SK-N-MC (cell line): ENCODE results near the gene TMEM245.

Experiments used
- DNase-seq: peaks from one replicate; pipeline ENCODE4 v3.0.0-alpha.2; 2011; ENCODE audit warnings: low read depth, low spot score
- H3K27ac ChIP-seq: fragments of 200-600 bp; sonication (generic); 2 replicates; pipeline ENCODE4 v1.5.1; 2016; ENCODE audit warnings: mixed run types
- H3K36me3 ChIP-seq: fragments of 200-600 bp; sonication (generic); 2 replicates; pipeline ENCODE4 v1.6.1; 2017; ENCODE audit warnings: antibody characterized with exemption, low read length, mixed read lengths; ENCODE audit not compliant: insufficient read depth
- H3K4me3 ChIP-seq: fragments of 200-600 bp; sonication (generic); 2 replicates; pipeline ENCODE4 v1.5.1; 2016
- H3K9ac ChIP-seq: fragments of 200-600 bp; sonication (generic); 2 replicates; pipeline ENCODE4 v1.8.0; 2017; ENCODE audit warnings: mixed run types, mixed read lengths; ENCODE audit not compliant: insufficient read length
- H3K9me3 ChIP-seq: fragments of 200-600 bp; sonication (generic); 2 replicates; pipeline ENCODE4 v1.6.1; 2017; ENCODE audit warnings: low read depth, mild to moderate bottlenecking, antibody characterized with exemption, low read length, moderate library complexity, mixed read lengths
- EZH2 ChIP-seq: fragments of 200-600 bp; sonication (generic); IDR thresholded peaks from one replicate; pipeline ENCODE4 v1.6.1; 2017; ENCODE audit warnings: antibody characterized with exemption
- FOXP2 ChIP-seq: optimal IDR thresholded peaks from 2 replicates; pipeline ENCODE3; 2011; ENCODE audit warnings: mild to moderate bottlenecking, moderate library complexity; ENCODE audit not compliant: insufficient read depth; ENCODE audit errors: extremely low read length, control extremely low read depth
- POLR2AphosphoS5 ChIP-seq: IDR thresholded peaks from 2 replicates; pipeline ENCODE4 v1.6.1; 2012; ENCODE audit warnings: mild to moderate bottlenecking, low read depth, low read length, borderline replicate concordance

TMEM245 gene

DNA sequence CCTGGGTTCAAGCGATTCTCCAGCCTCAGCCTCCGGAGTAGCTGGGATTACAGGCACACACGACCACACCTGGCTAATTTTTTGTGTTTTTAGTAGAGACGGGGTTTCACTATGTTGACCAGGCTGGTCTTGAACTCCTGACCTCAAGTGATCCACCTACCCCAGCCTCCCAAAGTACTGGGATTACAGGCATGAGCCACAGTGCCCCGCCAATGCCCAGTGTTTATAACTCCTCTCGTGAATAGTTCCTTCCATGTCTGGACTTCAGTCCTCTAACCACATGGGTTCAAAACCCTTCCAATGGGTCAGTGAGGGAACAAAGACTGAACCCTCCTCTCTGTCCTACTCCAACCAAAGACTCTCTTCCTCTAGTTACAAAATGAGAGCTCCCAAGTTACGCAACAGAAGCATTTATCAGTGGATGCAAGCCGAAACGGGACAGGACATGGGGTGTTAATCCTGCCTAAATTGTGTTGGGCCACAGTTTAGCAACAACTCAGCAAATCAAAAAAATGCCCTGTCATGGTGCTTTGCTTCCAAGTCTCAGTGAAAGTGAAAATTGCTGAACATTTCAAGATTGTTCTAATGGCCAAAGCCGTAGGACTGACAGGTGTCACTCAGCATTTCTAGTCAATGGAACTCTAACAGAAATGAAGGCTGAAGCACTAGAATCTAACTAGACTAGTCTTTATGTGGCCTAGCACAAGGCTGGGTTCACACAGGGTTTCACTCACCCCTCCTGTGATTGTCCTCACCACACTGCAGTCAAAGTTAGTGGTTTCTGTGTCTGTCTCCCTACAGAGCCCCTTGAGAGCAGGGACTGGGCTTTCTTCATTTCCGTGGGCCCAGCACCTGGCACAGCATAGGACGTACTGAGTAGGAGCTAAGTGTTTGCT, 3.2 kb upstream of the TMEM245 start:
- H3K4me3 ChIP-seq: no peak overlapping the region
- DNase-seq: no peak
- no peak overlapping the region for H3K9ac ChIP-seq
- TF ChIP-seq EZH2 (no peak), FOXP2 (no peak), POLR2AphosphoS5 (no peak)
- H3K9me3 ChIP-seq: no peaks in the 10 kb centered on the region
- H3K36me3 ChIP-seq: no peaks in the 10 kb centered on the region
- H3K27ac ChIP-seq: no peak overlapping the region

DNA sequence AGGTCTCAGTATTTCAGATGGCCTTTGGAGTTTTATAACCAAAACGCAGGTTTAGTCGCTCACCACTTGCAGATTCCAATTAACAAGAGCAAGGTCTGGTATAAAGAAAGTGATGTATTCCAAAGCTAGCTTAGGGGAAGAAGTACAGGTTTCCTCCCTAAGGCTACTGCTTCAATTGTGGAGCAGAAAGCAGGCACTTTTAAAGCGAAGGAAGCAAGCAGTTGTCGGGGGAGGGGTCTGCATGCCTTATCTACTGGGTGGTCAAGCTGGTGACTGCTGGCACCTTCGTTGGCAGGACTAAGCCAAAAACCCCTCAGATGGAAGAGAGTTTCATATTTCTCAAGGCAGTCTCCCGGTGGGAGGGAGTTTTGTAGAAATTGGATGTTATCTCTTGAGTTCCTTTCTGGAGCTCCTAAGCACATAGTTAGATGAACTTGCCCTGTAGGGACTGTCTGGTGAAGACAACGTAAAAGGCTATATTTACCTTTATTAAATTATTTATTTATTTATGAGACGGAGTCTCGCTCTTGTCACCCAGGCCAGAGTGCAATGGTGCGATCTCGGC, 1.6 kb upstream of the TMEM245 start:
- Histone ChIP-seq H3K27ac (no peak overlapping the region), H3K9ac (no peak overlapping the region), H3K9me3 (no peaks in the 10 kb centered on the region), H3K36me3 (0 out of 2 replicates have a peak, but pooled peaks cover 5% of the 10 kb centered on the region), H3K4me3 (no peak overlapping the region)
- no peak for TF ChIP-seq EZH2
- TF ChIP-seq FOXP2: no peak
- no peak for TF ChIP-seq POLR2AphosphoS5
- DNase-seq: no peak

DNA sequence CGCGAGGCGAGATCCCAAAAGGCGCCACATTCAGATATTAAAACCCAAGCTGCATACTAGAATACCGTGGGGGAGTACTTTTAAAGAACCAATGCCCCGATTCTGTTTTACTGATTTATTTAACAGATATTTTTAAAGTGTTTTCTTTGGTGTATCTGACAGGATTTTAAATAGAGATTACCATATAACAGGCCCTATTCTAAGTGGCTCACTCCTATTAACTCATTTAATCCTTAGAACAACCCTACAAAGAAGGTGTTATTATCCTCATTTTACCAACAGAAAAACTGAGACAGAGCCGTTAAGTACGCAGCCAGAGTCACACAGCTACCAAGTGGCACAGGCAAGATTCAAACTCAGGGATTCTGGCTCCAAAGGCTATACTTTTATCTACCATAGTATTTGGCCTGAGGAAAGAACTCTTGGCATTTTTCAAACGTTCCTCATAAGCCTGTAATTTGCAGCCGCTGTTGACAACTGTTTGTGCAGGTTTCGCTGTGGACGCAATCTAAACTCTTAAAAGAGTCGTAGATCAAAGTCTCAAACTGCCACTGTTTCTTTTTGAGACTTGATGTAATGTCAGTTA, 550 bp upstream of the TMEM245 start:
- DNase-seq: no peak
- Histone ChIP-seq H3K4me3 (peak overlapping the region; percentile 73), H3K9ac (peak overlapping the region; percentile 86), H3K27ac (peak overlapping the region; percentile 81), H3K36me3 (0 out of 2 replicates have a peak, but pooled peaks cover 5% of the 10 kb centered on the region), H3K9me3 (no peaks in the 10 kb centered on the region)
- no peak for TF ChIP-seq FOXP2
- TF ChIP-seq POLR2AphosphoS5: no peak
- no peak for TF ChIP-seq EZH2

DNA sequence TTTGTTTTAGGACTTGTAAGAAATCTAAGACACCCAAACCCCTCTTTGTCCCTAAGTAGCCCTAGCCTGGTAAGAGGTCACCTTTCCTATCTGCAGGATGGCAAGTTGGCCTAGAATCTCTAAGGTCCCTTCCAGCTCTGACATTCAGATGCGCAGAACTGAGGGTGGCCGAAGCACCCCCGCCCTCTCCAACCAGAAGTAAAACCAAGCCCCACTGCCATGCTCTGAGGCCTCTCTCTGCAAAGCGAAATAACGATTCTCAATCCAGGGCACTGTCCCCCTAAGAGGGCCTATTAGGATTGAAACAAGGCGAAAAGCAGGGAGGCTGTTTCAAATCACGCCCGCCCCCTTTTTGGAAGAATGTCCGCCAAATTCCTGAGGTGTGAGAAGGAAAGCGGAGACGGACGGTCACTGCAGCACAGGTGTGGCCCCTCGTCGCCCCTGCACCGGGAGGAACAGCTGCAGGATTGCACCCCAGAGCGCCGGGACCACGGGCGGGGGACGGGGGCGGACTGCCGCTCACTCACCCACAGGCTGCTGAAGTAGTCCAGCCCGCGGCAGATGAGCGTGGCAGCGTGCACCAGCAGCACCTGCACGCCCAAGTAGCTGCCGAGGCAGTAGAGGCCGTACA, 824 bp downstream of the TMEM245 start:
- no peak for TF ChIP-seq FOXP2
- TF ChIP-seq EZH2: no peak
- no peak for TF ChIP-seq POLR2AphosphoS5
- Histone ChIP-seq H3K9me3 (no peaks in the 10 kb centered on the region), H3K4me3 (peak overlapping the region; percentile 96), H3K9ac (peak overlapping the region; percentile 89), H3K36me3 (0 out of 2 replicates have a peak, but pooled peaks cover 5% of the 10 kb centered on the region), H3K27ac (no peak overlapping the region)
- no peak for DNase-seq

- H3K36me3 ChIP-seq: 0 out of 2 replicates have a peak, but pooled peaks cover 5% of the 10 kb centered on the region
- H3K9me3 ChIP-seq: no peaks in the 10 kb centered on the region
- DNase-seq: no peak
- H3K4me3 ChIP-seq: peak overlapping the region; percentile 96
- no peak for TF ChIP-seq EZH2
- TF ChIP-seq POLR2AphosphoS5: no peak
- TF ChIP-seq FOXP2: no peak
- peak overlapping the region; percentile 89 for H3K9ac ChIP-seq
- no peak overlapping the region for H3K27ac ChIP-seq
These were observed 1.6 kb downstream of the TMEM245 start for GRCh38 chr9:109117856-109118807.

GRCh38 chr9:109115931-109116526, 3.7 kb downstream of the TMEM245 start:
- 0 out of 2 replicates have a peak, but pooled peaks cover 5% of the 10 kb centered on the region for H3K36me3 ChIP-seq
- H3K4me3 ChIP-seq: no peak overlapping the region
- no peaks in the 10 kb centered on the region for H3K9me3 ChIP-seq
- no peak for DNase-seq
- no peak overlapping the region for H3K27ac ChIP-seq
- no peak overlapping the region for H3K9ac ChIP-seq
- TF ChIP-seq FOXP2: no peak

DNA sequence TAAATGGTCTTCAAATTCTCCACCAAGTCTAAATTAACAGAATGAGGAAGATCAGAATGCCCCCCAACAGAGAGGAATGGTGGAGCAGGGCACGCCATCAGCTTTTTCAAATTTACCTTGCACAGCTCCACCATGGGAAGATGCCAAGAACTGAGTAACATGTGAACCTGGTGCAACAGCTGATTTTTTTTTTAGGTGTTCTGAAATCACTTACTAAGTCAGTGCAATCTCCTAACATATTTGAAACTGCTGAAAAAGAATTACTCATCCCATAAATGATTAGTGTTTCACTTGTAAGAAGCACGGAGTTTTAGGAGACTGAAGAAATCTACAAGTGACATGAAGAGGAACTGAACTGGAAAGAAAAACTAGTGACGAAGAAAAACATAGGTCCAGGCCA, 5.1 kb downstream of the TMEM245 start:
- H3K4me3 ChIP-seq: no peak overlapping the region; the same call in 1 of the 2 replicates
- H3K9ac ChIP-seq: no peak overlapping the region
- DNase-seq: no peak
- no peak for TF ChIP-seq POLR2AphosphoS5
- no peak for TF ChIP-seq EZH2
- no peak for TF ChIP-seq FOXP2
- 0 out of 2 replicates have a peak, but pooled peaks cover 5% of the 10 kb centered on the region for H3K36me3 ChIP-seq
- peak overlapping the region; percentile 86; the same call in 1 of the 2 replicates for H3K27ac ChIP-seq
- H3K9me3 ChIP-seq: no peaks in the 10 kb centered on the region
